Epidermal melanocyte (primary cell): ENCODE measurements around the gene JAK1.

Source experiments
- DNase-seq: peaks from one replicate; pipeline ENCODE4 v3.0.0; 2011; ENCODE audit warnings: low spot score; ENCODE audit not compliant: insufficient read length

JAK1 gene

GRCh38 chr1:64892576-64893573 lies 73.5 kb downstream of the JAK1 start:
- no peak for DNase-seq

- no peak for DNase-seq
Measured at GRCh38 chr1:64891448-64891825, 74.9 kb downstream of the JAK1 start.

- DNase-seq: peak; percentile 25
Measured at GRCh38 chr1:64890699-64891447, 75.5 kb downstream of the JAK1 start.

GRCh38 chr1:64887689-64888217 lies 78.6 kb downstream of the JAK1 start:
- no peak for DNase-seq

GRCh38 chr1:64886877-64887276 lies 79.5 kb downstream of the JAK1 start:
- no peak for DNase-seq

GRCh38 chr1:64885648-64886047 lies 80.7 kb downstream of the JAK1 start:
- DNase-seq: no peak

GRCh38 chr1:64884261-64885040 lies 81.9 kb downstream of the JAK1 start:
- no peak for DNase-seq

GRCh38 chr1:64882574-64883255 lies 83.6 kb downstream of the JAK1 start:
- no peak for DNase-seq

- no peak for DNase-seq
Measured at GRCh38 chr1:64881281-64881680, 85.1 kb downstream of the JAK1 start.

- DNase-seq: no peak
Measured at GRCh38 chr1:64880449-64880848, 85.9 kb downstream of the JAK1 start.

GRCh38 chr1:64878931-64879611 lies 87.3 kb downstream of the JAK1 start:
- no peak for DNase-seq

GRCh38 chr1:64878090-64878489 lies 88.3 kb downstream of the JAK1 start:
- DNase-seq: no peak

GRCh38 chr1:64877598-64877997 lies 88.8 kb downstream of the JAK1 start:
- DNase-seq: no peak

- DNase-seq: no peak
Measured at GRCh38 chr1:64877151-64877550, 89.2 kb downstream of the JAK1 start.

GRCh38 chr1:64875606-64876005 lies 90.7 kb downstream of the JAK1 start:
- no peak for DNase-seq

- DNase-seq: no peak
Measured at GRCh38 chr1:64875101-64875500, 91.2 kb downstream of the JAK1 start.

GRCh38 chr1:64874666-64875065 lies 91.7 kb downstream of the JAK1 start:
- DNase-seq: no peak

- no peak for DNase-seq
Measured at GRCh38 chr1:64873576-64873975, 92.8 kb downstream of the JAK1 start.

- no peak for DNase-seq
Measured at GRCh38 chr1:64872067-64872466, 94.3 kb downstream of the JAK1 start.

- DNase-seq: no peak
Measured at GRCh38 chr1:64871256-64871655, 95.1 kb downstream of the JAK1 start.
